GM23338 (cell line): Measurements from ENCODE around the gene L2HGDH. TPM values are rescaled to one million over a fixed set of nuclear protein-coding genes. Genes with fewer than 3 reads are reported as not detected.

Experiments
- ATAC-seq: fragments of 200-7000 bp; cut with Tn5 transposase; 3 replicates; pipeline ENCODE4 v1.9.1; 2020
- DNase-seq: peaks from one replicate; pipeline ENCODE4 v3.0.0-alpha.2; 2015; ENCODE audit warnings: low spot score
- H2AFZ ChIP-seq: fragments of 200-600 bp; sonication (generic); 2 replicates; pipeline ENCODE4 v1.8.0; 2016; ENCODE audit warnings: antibody characterized with exemption, mild to moderate bottlenecking, moderate library complexity
- H3F3A ChIP-seq: fragments of 200-600 bp; sonication (generic); replicated peaks from 2 replicates; pipeline ENCODE4 v1.8.0; 2017; ENCODE audit warnings: antibody characterized with exemption, mixed run types, low read depth
- H3K27ac ChIP-seq: fragments of 200-600 bp; sonication (generic); 2 replicates; pipeline ENCODE4 v1.6.1; 2016; ENCODE audit warnings: low read depth
- H3K27me3 ChIP-seq: fragments of 200-600 bp; sonication (generic); 2 replicates; pipeline ENCODE4 v1.8.0; 2016; ENCODE audit warnings: mild to moderate bottlenecking, mixed run types, moderate library complexity; ENCODE audit not compliant: insufficient read depth
- H3K36me3 ChIP-seq: fragments of 200-600 bp; sonication (generic); 2 replicates; pipeline ENCODE4 v1.8.0; 2016; ENCODE audit warnings: mild to moderate bottlenecking; ENCODE audit not compliant: insufficient read depth
- H3K4me1 ChIP-seq: fragments of 200-600 bp; sonication (generic); 2 replicates; pipeline ENCODE4 v1.8.0; 2016; ENCODE audit warnings: mild to moderate bottlenecking, moderate library complexity; ENCODE audit not compliant: insufficient read depth
- H3K4me2 ChIP-seq: fragments of 200-600 bp; sonication (generic); 2 replicates; pipeline ENCODE4 v1.7.1; 2017; ENCODE audit warnings: mixed run types
- H3K4me3 ChIP-seq: fragments of 200-600 bp; sonication (generic); 2 replicates; pipeline ENCODE4 v1.6.1; 2016; ENCODE audit warnings: mixed run types
- H3K79me2 ChIP-seq: fragments of 200-600 bp; sonication (generic); replicated peaks from 2 replicates; pipeline ENCODE4 v1.8.0; 2017; ENCODE audit warnings: mild to moderate bottlenecking; ENCODE audit not compliant: insufficient read depth
- H3K9me2 ChIP-seq: fragments of 200-600 bp; sonication (generic); 2 replicates; pipeline ENCODE4 v1.8.0; 2017; ENCODE audit not compliant: insufficient read depth
- H4K20me1 ChIP-seq: fragments of 200-600 bp; sonication (generic); replicated peaks from 2 replicates; pipeline ENCODE4 v1.8.0; 2017; ENCODE audit warnings: mild to moderate bottlenecking; ENCODE audit not compliant: insufficient read depth
- H3K27ac Mint-ChIP-seq: 2 replicates; pipeline ENCODE4 v1.8.0; 2020; ENCODE audit warnings: inconsistent platforms, mild to moderate bottlenecking, moderate library complexity, mixed read lengths
- H3K27me3 Mint-ChIP-seq: 3 replicates; pipeline ENCODE4 v1.8.0; 2022; ENCODE audit warnings: low read depth, mild to moderate bottlenecking, moderate library complexity, mixed read lengths, inconsistent platforms; ENCODE audit not compliant: insufficient read depth, poor library complexity
- H3K36me3 Mint-ChIP-seq: 3 replicates; pipeline ENCODE4 v1.8.0; 2021; ENCODE audit warnings: low read depth, mild to moderate bottlenecking, inconsistent platforms, moderate library complexity, mixed read lengths
- H3K4me1 Mint-ChIP-seq: 3 replicates; pipeline ENCODE4 v1.8.0; 2020; ENCODE audit warnings: mild to moderate bottlenecking, inconsistent platforms, mixed read lengths
- H3K4me3 Mint-ChIP-seq: 3 replicates; pipeline ENCODE4 v1.8.0; 2021; ENCODE audit warnings: moderate library complexity, mild to moderate bottlenecking, inconsistent platforms, mixed read lengths
- H3K9me3 Mint-ChIP-seq: 3 replicates; pipeline ENCODE4 v1.8.0; 2020; ENCODE audit warnings: moderate library complexity, mild to moderate bottlenecking, inconsistent platforms, mixed read lengths
- CREB1 ChIP-seq: fragments of 250-450 bp; sonication (Bioruptor Pico); IDR thresholded peaks from 2 replicates; pipeline ENCODE4 v1.5.0; 2020; ENCODE audit warnings: low read depth, mild to moderate bottlenecking, moderate library complexity
- EZH2 ChIP-seq: fragments of 200-600 bp; sonication (generic); IDR thresholded peaks from one replicate; pipeline ENCODE4 v1.8.0; 2017; ENCODE audit warnings: antibody characterized with exemption, mild to moderate bottlenecking, low read depth; ENCODE audit not compliant: unreplicated experiment
- EZH2phosphoT487 ChIP-seq: fragments of 200-600 bp; sonication (generic); IDR thresholded peaks from one replicate; pipeline ENCODE4 v1.8.1; 2018; ENCODE audit warnings: antibody characterized with exemption; ENCODE audit not compliant: unreplicated experiment
- JUNB ChIP-seq: IDR thresholded peaks from one replicate; pipeline ENCODE4 v1.6.1; 2016; ENCODE audit warnings: antibody characterized with exemption; ENCODE audit not compliant: unreplicated experiment
- POLR2AphosphoS5 ChIP-seq: IDR thresholded peaks from 2 replicates; pipeline ENCODE4 v1.6.1; 2016; ENCODE audit warnings: antibody characterized with exemption, low read depth
- STAT1 ChIP-seq: IDR thresholded peaks from one replicate; pipeline ENCODE4 v1.6.1; 2016; ENCODE audit warnings: antibody characterized with exemption; ENCODE audit not compliant: unreplicated experiment
- ZNF114 ChIP-seq: fragments of 250-450 bp; sonication (Bioruptor Pico); IDR thresholded peaks from 2 replicates; pipeline ENCODE4 v1.5.0; 2020; ENCODE audit warnings: mild to moderate bottlenecking, moderate library complexity
- ZNF331 ChIP-seq: fragments of 250-450 bp; sonication (Bioruptor Pico); IDR thresholded peaks from 2 replicates; pipeline ENCODE4 v1.5.0; 2020; ENCODE audit warnings: low read depth, mild to moderate bottlenecking, moderate library complexity
- polyA plus RNA-seq: library from polyadenylated mRNA; unstranded; fragments of >200 nt; fragmentation: Nextera tagmentation; extraction: Ambion mirVana; gene quantifications from 2 replicates; pipeline ENCODE4 v1.2.1, GENCODE V29; 2016
- total RNA-seq: library from RNA; depleted of rRNA; stranded (reverse); fragments of >200 nt; shearing (Covaris generic); gene quantifications from 2 replicates; pipeline ENCODE4 v1.2.3, GENCODE V29; 2014
- TF ChIP-seq, protein P1 (sequence below): fragments of 250-450 bp; sonication (Bioruptor Pico); IDR thresholded peaks from 2 replicates; pipeline ENCODE4 v1.5.0; 2020; ENCODE audit warnings: mild to moderate bottlenecking, moderate library complexity
- TF ChIP-seq, protein P2 (sequence below): IDR thresholded peaks from 2 replicates; pipeline ENCODE4 v1.6.1; 2016; ENCODE audit warnings: antibody characterized with exemption
- TF ChIP-seq, protein P3 (sequence below), 2 experiments: fragments of 200-600 bp in 1 of 2; sonication (generic) in 1 of 2; conservative IDR thresholded peaks; 2 replicates each; pipeline versions ENCODE4 v1.5.1 to v1.6.1; 2016 to 2017; ENCODE audit warnings: antibody characterized with exemption in 2 of 2, low read depth in 2 of 2, mild to moderate bottlenecking in 2 of 2, moderate library complexity in 1 of 2

The L2HGDH gene
- total and polyA plus RNA-seq, 2 experiments from 2014 or later = 13.5 to 28.5 TPM

DNA sequence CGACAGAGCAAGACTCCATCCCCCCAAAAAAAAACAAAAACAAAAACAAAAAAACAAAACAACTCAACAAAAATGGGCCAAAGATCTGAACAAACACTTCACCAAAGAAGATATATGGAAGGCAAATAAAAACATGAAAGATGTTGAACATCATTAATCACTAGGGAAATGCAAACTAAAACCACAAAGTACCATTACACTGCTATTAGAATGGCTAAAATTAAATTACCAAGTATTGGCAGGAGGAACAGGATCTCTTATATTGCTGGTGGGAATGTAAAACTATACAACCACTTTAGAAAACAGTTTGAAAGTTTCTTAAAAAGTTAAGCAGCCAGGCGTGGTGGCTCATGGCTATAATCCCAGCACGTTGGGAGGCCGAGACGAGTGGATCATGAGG is 93.5 kb downstream of the L2HGDH start (continued):
- TF ChIP-seq, protein P1, sequence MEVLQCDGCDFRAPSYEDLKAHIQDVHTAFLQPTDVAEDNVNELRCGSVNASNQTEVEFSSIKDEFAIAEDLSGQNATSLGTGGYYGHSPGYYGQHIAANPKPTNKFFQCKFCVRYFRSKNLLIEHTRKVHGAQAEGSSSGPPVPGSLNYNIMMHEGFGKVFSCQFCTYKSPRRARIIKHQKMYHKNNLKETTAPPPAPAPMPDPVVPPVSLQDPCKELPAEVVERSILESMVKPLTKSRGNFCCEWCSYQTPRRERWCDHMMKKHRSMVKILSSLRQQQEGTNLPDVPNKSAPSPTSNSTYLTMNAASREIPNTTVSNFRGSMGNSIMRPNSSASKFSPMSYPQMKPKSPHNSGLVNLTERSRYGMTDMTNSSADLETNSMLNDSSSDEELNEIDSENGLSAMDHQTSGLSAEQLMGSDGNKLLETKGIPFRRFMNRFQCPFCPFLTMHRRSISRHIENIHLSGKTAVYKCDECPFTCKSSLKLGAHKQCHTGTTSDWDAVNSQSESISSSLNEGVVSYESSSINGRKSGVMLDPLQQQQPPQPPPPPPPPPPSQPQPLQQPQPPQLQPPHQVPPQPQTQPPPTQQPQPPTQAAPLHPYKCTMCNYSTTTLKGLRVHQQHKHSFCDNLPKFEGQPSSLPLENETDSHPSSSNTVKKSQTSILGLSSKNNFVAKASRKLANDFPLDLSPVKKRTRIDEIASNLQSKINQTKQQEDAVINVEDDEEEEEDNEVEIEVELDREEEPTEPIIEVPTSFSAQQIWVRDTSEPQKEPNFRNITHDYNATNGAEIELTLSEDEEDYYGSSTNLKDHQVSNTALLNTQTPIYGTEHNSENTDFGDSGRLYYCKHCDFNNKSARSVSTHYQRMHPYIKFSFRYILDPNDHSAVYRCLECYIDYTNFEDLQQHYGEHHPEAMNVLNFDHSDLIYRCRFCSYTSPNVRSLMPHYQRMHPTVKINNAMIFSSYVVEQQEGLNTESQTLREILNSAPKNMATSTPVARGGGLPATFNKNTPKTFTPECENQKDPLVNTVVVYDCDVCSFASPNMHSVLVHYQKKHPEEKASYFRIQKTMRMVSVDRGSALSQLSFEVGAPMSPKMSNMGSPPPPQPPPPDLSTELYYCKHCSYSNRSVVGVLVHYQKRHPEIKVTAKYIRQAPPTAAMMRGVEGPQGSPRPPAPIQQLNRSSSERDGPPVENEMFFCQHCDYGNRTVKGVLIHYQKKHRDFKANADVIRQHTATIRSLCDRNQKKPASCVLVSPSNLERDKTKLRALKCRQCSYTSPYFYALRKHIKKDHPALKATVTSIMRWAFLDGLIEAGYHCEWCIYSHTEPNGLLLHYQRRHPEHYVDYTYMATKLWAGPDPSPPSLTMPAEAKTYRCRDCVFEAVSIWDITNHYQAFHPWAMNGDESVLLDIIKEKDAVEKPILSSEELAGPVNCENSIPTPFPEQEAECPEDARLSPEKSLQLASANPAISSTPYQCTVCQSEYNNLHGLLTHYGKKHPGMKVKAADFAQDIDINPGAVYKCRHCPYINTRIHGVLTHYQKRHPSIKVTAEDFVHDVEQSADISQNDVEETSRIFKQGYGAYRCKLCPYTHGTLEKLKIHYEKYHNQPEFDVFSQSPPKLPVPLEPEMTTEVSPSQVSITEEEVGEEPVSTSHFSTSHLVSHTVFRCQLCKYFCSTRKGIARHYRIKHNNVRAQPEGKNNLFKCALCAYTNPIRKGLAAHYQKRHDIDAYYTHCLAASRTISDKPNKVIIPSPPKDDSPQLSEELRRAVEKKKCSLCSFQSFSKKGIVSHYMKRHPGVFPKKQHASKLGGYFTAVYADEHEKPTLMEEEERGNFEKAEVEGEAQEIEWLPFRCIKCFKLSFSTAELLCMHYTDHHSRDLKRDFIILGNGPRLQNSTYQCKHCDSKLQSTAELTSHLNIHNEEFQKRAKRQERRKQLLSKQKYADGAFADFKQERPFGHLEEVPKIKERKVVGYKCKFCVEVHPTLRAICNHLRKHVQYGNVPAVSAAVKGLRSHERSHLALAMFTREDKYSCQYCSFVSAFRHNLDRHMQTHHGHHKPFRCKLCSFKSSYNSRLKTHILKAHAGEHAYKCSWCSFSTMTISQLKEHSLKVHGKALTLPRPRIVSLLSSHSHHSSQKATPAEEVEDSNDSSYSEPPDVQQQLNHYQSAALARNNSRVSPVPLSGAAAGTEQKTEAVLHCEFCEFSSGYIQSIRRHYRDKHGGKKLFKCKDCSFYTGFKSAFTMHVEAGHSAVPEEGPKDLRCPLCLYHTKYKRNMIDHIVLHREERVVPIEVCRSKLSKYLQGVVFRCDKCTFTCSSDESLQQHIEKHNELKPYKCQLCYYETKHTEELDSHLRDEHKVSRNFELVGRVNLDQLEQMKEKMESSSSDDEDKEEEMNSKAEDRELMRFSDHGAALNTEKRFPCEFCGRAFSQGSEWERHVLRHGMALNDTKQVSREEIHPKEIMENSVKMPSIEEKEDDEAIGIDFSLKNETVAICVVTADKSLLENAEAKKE (CRISPR knock-in tag) = no peak
- TF ChIP-seq, protein P2, sequence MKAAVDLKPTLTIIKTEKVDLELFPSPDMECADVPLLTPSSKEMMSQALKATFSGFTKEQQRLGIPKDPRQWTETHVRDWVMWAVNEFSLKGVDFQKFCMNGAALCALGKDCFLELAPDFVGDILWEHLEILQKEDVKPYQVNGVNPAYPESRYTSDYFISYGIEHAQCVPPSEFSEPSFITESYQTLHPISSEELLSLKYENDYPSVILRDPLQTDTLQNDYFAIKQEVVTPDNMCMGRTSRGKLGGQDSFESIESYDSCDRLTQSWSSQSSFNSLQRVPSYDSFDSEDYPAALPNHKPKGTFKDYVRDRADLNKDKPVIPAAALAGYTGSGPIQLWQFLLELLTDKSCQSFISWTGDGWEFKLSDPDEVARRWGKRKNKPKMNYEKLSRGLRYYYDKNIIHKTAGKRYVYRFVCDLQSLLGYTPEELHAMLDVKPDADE = no peak
- no peak for TF ChIP-seq STAT1
- no peak for TF ChIP-seq ZNF114
- no peak for TF ChIP-seq EZH2phosphoT487
- no peak for TF ChIP-seq EZH2
- no peak for TF ChIP-seq ZNF331 (CRISPR knock-in tag)

DNA sequence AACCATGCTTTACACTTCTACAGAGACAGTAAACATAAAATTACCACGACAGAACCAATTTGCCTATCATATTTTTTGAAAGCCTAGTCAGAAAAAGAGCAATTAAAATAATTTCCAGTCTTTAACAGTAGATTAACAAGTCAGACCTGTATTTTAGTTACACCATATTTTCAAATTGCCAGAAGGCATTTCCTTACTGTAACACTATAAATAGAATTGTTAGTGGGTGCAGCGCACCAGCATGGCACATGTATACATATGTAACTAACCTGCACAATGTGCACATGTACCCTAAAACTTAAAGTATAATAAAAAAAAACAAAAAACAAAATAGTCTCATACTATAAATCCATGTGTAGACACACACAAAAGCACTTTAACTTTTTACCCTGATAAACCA is 96.6 kb downstream of the L2HGDH start:
- Mint-ChIP-seq H3K4me3 (no peak overlapping the region; the same call in 2 of the 3 replicates), H3K27me3 (peaks cover 3% of the 10 kb centered on the region), H3K9me3 (no peaks in the 10 kb centered on the region), H3K36me3 (no peaks in the 10 kb centered on the region), H3K4me1 (peaks cover 3% of the 10 kb centered on the region; the same call in 2 of the 3 replicates), H3K27ac (no peak overlapping the region)
- no peak overlapping the region for H2AFZ ChIP-seq
- H3K4me2 ChIP-seq = no peak overlapping the region
- no peaks in the 10 kb centered on the region for H3K27me3 ChIP-seq
- H4K20me1 ChIP-seq = no peaks in the 10 kb centered on the region
- no peaks in the 10 kb centered on the region for H3F3A ChIP-seq
- H3K79me2 ChIP-seq = peaks cover 34% of the 10 kb centered on the region
- H3K27ac ChIP-seq = no peak overlapping the region; the same call in 1 of the 2 replicates
- H3K36me3 ChIP-seq = no peaks in the 10 kb centered on the region
- H3K4me3 ChIP-seq = no peak overlapping the region
- ATAC-seq (no peak), DNase-seq (no peak)
- H3K9me2 ChIP-seq = no peaks in the 10 kb centered on the region
- no peaks in the 10 kb centered on the region for H3K4me1 ChIP-seq
- TF ChIP-seq, protein P3, sequence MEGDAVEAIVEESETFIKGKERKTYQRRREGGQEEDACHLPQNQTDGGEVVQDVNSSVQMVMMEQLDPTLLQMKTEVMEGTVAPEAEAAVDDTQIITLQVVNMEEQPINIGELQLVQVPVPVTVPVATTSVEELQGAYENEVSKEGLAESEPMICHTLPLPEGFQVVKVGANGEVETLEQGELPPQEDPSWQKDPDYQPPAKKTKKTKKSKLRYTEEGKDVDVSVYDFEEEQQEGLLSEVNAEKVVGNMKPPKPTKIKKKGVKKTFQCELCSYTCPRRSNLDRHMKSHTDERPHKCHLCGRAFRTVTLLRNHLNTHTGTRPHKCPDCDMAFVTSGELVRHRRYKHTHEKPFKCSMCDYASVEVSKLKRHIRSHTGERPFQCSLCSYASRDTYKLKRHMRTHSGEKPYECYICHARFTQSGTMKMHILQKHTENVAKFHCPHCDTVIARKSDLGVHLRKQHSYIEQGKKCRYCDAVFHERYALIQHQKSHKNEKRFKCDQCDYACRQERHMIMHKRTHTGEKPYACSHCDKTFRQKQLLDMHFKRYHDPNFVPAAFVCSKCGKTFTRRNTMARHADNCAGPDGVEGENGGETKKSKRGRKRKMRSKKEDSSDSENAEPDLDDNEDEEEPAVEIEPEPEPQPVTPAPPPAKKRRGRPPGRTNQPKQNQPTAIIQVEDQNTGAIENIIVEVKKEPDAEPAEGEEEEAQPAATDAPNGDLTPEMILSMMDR (conservative IDR thresholded peaks at IDR 0.05; ENCODE audit: low read depth in 2 of 2) = no peak
- no peak for TF ChIP-seq CREB1 (CRISPR knock-in tag)
- TF ChIP-seq, protein P2 = no peak
- no peak for TF ChIP-seq ZNF331 (CRISPR knock-in tag)
- no peak for TF ChIP-seq JUNB
- TF ChIP-seq POLR2AphosphoS5 = no peak
